Keratinocyte (primary cell): ENCODE results near the gene KMT5B. TPM values are rescaled to one million over a fixed set of nuclear protein-coding genes. Genes with fewer than 3 reads are reported as not detected.

ENCODE experiments used
- DNase-seq: peaks from one replicate; pipeline ENCODE4 v3.0.0-alpha.2; 2011; ENCODE audit warnings: low read depth, missing footprints, low spot score
- FAIRE-seq: peaks from 2 replicates; lab custom pipeline; 2011; peaks lifted over from hg19 to GRCh38; lab: Jason Lieb, UNC
- H2AFZ ChIP-seq: 2 replicates; pipeline ENCODE4 v1.6.0; 2012; ENCODE audit warnings: low read length, control low read depth, inconsistent platforms; ENCODE audit not compliant: control insufficient read depth
- H3K27ac ChIP-seq: 2 replicates; pipeline ENCODE4 v1.5.1; 2011; ENCODE audit warnings: low read length; ENCODE audit not compliant: control insufficient read depth, insufficient read depth
- H3K27me3 ChIP-seq: 3 replicates; pipeline ENCODE4 v1.6.0; 2011; ENCODE audit warnings: low read length; ENCODE audit not compliant: control insufficient read depth, insufficient read depth; ENCODE audit errors: extremely low read depth
- H3K36me3 ChIP-seq, 2 experiments: 2 replicates in 1 of 2; 3 replicates in 1 of 2; pipeline ENCODE4 v1.5.1; 2011; ENCODE audit warnings: low read length in 2 of 2, mild to moderate bottlenecking in 1 of 2; ENCODE audit not compliant: control insufficient read depth in 2 of 2, insufficient read depth in 2 of 2; ENCODE audit errors: extremely low read depth in 1 of 2
- H3K4me1 ChIP-seq: 3 replicates; pipeline ENCODE4 v1.5.1; 2011; ENCODE audit warnings: low read length; ENCODE audit not compliant: control insufficient read depth, insufficient read depth; ENCODE audit errors: extremely low read depth
- H3K4me2 ChIP-seq: 3 replicates; pipeline ENCODE4 v1.6.0; 2011; ENCODE audit warnings: low read depth, low read length; ENCODE audit not compliant: control insufficient read depth, insufficient read depth; ENCODE audit errors: extremely low read depth
- H3K4me3 ChIP-seq, 3 experiments: fragments of 200-600 bp in 1 of 3; sonication (generic) in 1 of 3; 2 replicates in 2 of 3; 3 replicates in 1 of 3; pipeline ENCODE4 v1.5.1; 2011 to 2016; ENCODE audit warnings: low read length in 3 of 3, mild to moderate bottlenecking in 3 of 3, control low read depth in 2 of 3, inconsistent platforms in 1 of 3, low read depth in 1 of 3, mixed read lengths in 1 of 3, mixed run types in 1 of 3, moderate library complexity in 1 of 3; ENCODE audit not compliant: control insufficient read depth in 2 of 3, insufficient read depth in 2 of 3; ENCODE audit errors: extremely low read depth in 1 of 3
- H3K79me2 ChIP-seq: 2 replicates; pipeline ENCODE4 v1.6.0; 2012; ENCODE audit warnings: low read length; ENCODE audit not compliant: control insufficient read depth, insufficient read depth
- H3K9ac ChIP-seq: 3 replicates; pipeline ENCODE4 v1.6.0; 2011; ENCODE audit warnings: low read length; ENCODE audit not compliant: control insufficient read depth, insufficient read depth; ENCODE audit errors: extremely low read depth
- H3K9me1 ChIP-seq: 3 replicates; pipeline ENCODE4 v1.6.0; 2011; ENCODE audit warnings: low read length; ENCODE audit not compliant: control insufficient read depth, insufficient read depth; ENCODE audit errors: extremely low read depth
- H3K9me3 ChIP-seq: 2 replicates; pipeline ENCODE4 v1.5.1; 2012; ENCODE audit warnings: low read depth, low read length; ENCODE audit not compliant: control insufficient read depth
- H4K20me1 ChIP-seq: 3 replicates; pipeline ENCODE4 v1.6.0; 2011; ENCODE audit warnings: low read length; ENCODE audit not compliant: control insufficient read depth, insufficient read depth; ENCODE audit errors: extremely low read depth
- CTCF ChIP-seq, 3 experiments: IDR thresholded peaks in 1 of 3; conservative IDR thresholded peaks in 1 of 3; optimal IDR thresholded peaks in 1 of 3; 2 replicates in 2 of 3; 3 replicates in 1 of 3; pipeline versions ENCODE3 to v1.5.1; 2011; ENCODE audit warnings: low read length in 3 of 3, mild to moderate bottlenecking in 3 of 3, moderate library complexity in 2 of 3, control low read depth in 1 of 3, inconsistent platforms in 1 of 3; ENCODE audit not compliant: insufficient read depth in 2 of 3; ENCODE audit errors: extremely low read depth in 1 of 3
- EZH2 ChIP-seq: IDR thresholded peaks from one replicate; pipeline ENCODE4 v1.6.1; 2012; ENCODE audit warnings: inconsistent platforms, mild to moderate bottlenecking, low read length, moderate library complexity
- dilution Hi-C: fragments of 300-500 bp; cut with MboI; formaldehyde crosslinking; loops from one replicate; pipeline ENCODE4 v1.7.0; 2020; ENCODE audit warnings: low sequenced_read_pairs; ENCODE audit not compliant: extremely low pct_ligation_motif_present
- polyA plus RNA-seq, 5 experiments: library from polyadenylated mRNA; depleted of rRNA in 3 of 5; stranded (reverse) in 3 of 5; stranded (forward) in 1 of 5; unstranded in 1 of 5; fragments of >200 nt; gene quantifications; 1 replicate in 1 of 5; 2 replicates in 3 of 5; 3 replicates in 1 of 5; pipeline versions ENCODE4 v1.2.1 to v1.2.3, GENCODE V29; 2011 to 2012; ENCODE audit warnings: missing spikeins in 2 of 5, low read depth in 1 of 5, low replicate concordance in 1 of 5

Gene KMT5B
- polyA plus RNA-seq, 1 donor (not counting 4 experiments of a cell fraction or from before 2014, with no cell fraction given), result 17.2 TPM

- dilution Hi-C loops, result no loop called here
- Histone ChIP-seq H3K9me1 (no peaks in the 10 kb centered on the region), H3K4me2 (no peak overlapping the region), H3K79me2 (peaks cover 48% of the 10 kb centered on the region), H3K27ac (no peak overlapping the region), H3K9ac (no peak overlapping the region), H3K9me3 (no peaks in the 10 kb centered on the region), H3K4me3 (no peak overlapping the region), H2AFZ (no peak overlapping the region), H3K36me3 (peaks cover 5 to 6% of the 10 kb centered on the region in 2 experiments), H4K20me1 (peaks cover 6% of the 10 kb centered on the region), H3K4me1 (peaks cover 6% of the 10 kb centered on the region), H3K27me3 (no peaks in the 10 kb centered on the region)
- DNase-seq (no peak), FAIRE-seq (no peak)
- TF ChIP-seq CTCF (optimal IDR thresholded peaks at IDR 0.05 in 1 of 3, IDR thresholded peaks at IDR 0.05 in 1 of 3, conservative IDR thresholded peaks at IDR 0.05 in 1 of 3; ENCODE audit: extremely low read depth in 1 of 3, insufficient read depth in 2 of 3, low read length in 3 of 3) (no peak), EZH2 (no peak)
Measured at GRCh38 chr11:68189082-68189481, 24.0 kb downstream of the KMT5B start.

DNA sequence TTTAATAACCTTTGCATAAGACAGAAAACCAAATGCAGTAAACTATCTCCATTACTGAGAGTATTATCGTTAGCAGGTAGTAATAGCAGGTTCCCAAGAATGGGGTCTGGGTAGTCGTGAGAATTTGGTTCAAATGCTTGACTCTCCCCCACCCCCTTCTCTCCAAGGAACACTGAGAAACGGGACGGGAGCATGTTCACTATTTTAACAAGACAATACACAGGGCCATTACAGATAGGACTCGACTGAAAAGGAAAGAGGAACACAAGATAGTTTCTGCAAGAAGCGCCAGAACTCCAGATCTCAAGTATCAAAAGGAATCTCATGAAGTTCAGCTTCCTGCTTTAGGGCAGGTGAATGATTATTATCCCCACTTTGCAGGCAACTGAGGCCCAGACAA lies 27.0 kb downstream of the KMT5B start:
- DNase-seq, result no peak
- Histone ChIP-seq H3K4me1 (no peaks in the 10 kb centered on the region), H3K4me2 (no peak overlapping the region), H3K9me3 (no peaks in the 10 kb centered on the region), H4K20me1 (no peaks in the 10 kb centered on the region), H3K9me1 (no peaks in the 10 kb centered on the region), H3K36me3 (peaks cover 5 to 6% of the 10 kb centered on the region in 2 experiments), H3K79me2 (peaks cover 21% of the 10 kb centered on the region), H3K27ac (no peak overlapping the region), H3K27me3 (no peaks in the 10 kb centered on the region), H3K9ac (no peak overlapping the region), H2AFZ (no peak overlapping the region), H3K4me3 (no peak overlapping the region)
- TF ChIP-seq CTCF (optimal IDR thresholded peaks at IDR 0.05 in 1 of 3, IDR thresholded peaks at IDR 0.05 in 1 of 3, conservative IDR thresholded peaks at IDR 0.05 in 1 of 3; ENCODE audit: extremely low read depth in 1 of 3, insufficient read depth in 2 of 3, low read length in 3 of 3) (no peak), EZH2 (no peak)
- dilution Hi-C loops, result no loop called here
- no peak for FAIRE-seq
